KMS-11 (cell line): ENCODE data around the gene RHBDD2.
"Not testable (repeated sequence)": the region's sequence is repeated elsewhere in the genome, so short reads cannot be mapped to it uniquely, and the experiment has no call there.

Source experiments
- H2AFZ ChIP-seq: fragments of 200-600 bp; sonication (generic); 2 replicates; pipeline ENCODE4 v1.6.1; 2016; ENCODE audit warnings: antibody characterized with exemption, mixed run types, low read depth
- H3K27ac ChIP-seq: fragments of 200-600 bp; sonication (generic); 2 replicates; pipeline ENCODE4 v1.6.1; 2016; ENCODE audit warnings: mild to moderate bottlenecking, mixed run types
- H3K27me3 ChIP-seq: fragments of 200-600 bp; sonication (generic); 2 replicates; pipeline ENCODE4 v1.6.1; 2017; ENCODE audit warnings: mild to moderate bottlenecking, low read depth, mixed run types, moderate library complexity; ENCODE audit not compliant: insufficient read depth
- H3K36me3 ChIP-seq: fragments of 200-600 bp; sonication (generic); 2 replicates; pipeline ENCODE4 v1.6.1; 2017; ENCODE audit warnings: mild to moderate bottlenecking, mixed run types; ENCODE audit not compliant: insufficient read depth
- H3K4me1 ChIP-seq: fragments of 200-600 bp; sonication (generic); 2 replicates; pipeline ENCODE4 v1.6.1; 2016; ENCODE audit warnings: mild to moderate bottlenecking, low read depth, mixed run types; ENCODE audit not compliant: poor library complexity, severe bottlenecking
- H3K4me2 ChIP-seq: fragments of 200-600 bp; sonication (generic); 2 replicates; pipeline ENCODE4 v1.7.0; 2016; ENCODE audit warnings: mild to moderate bottlenecking, mixed run types
- H3K4me3 ChIP-seq: fragments of 200-600 bp; sonication (generic); IDR thresholded peaks from 2 replicates; pipeline ENCODE4 v1.6.1; 2017; ENCODE audit warnings: low read depth, low read length, mixed read lengths; ENCODE audit not compliant: insufficient read depth
- H3K79me2 ChIP-seq: fragments of 200-600 bp; sonication (generic); 2 replicates; pipeline ENCODE4 v1.6.1; 2016; ENCODE audit warnings: low read depth, mixed run types; ENCODE audit not compliant: insufficient read depth
- H3K9ac ChIP-seq: fragments of 200-600 bp; sonication (generic); 2 replicates; pipeline ENCODE4 v1.6.1; 2016; ENCODE audit warnings: mild to moderate bottlenecking, mixed run types
- H4K20me1 ChIP-seq: fragments of 200-600 bp; sonication (generic); 2 replicates; pipeline ENCODE4 v1.6.1; 2016; ENCODE audit warnings: mild to moderate bottlenecking, mixed run types; ENCODE audit not compliant: insufficient read depth
- TF ChIP-seq, protein P1 (sequence below): fragments of 200-600 bp; sonication (generic); conservative IDR thresholded peaks from 2 replicates; pipeline ENCODE4 v1.6.1; 2017; ENCODE audit warnings: low read depth, mild to moderate bottlenecking, antibody characterized with exemption, low read length, moderate library complexity, mixed read lengths

RHBDD2 gene

DNA sequence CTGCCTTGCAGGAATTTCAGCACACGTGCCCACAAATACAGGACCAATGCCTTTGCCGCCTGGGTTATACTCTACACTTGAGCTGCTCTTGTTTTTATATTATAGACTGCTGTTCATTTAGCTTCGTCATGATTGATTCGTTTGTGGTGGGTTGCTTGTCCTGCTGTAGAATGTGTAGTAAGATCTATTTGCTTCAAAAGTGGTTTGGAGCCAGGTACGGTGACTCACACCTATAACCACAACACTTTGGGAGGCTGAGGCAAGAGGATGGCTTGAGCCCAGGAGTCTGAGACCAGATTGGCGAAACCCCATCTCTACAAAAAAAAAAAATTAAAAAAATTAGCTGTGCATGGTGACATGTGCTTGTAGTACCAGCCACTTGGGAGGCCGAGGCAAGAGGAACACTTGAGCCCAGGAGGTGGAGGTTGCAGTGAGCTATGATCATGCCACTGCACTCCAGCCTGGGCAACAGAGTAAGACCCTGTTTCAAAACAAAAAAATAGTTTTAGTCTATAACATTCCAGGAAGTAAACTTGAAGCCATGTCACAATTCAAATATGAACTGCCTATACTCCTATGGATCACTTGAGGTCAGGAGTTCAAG is 9.0 kb upstream of the RHBDD2 start:
- no peak overlapping the region for H3K27ac ChIP-seq
- H3K27me3 ChIP-seq = no peaks in the 10 kb centered on the region
- no peak overlapping the region for H3K4me3 ChIP-seq
- H3K36me3 ChIP-seq = no peaks in the 10 kb centered on the region
- peaks cover 82% of the 10 kb centered on the region for H3K4me1 ChIP-seq
- TF ChIP-seq, protein P1, sequence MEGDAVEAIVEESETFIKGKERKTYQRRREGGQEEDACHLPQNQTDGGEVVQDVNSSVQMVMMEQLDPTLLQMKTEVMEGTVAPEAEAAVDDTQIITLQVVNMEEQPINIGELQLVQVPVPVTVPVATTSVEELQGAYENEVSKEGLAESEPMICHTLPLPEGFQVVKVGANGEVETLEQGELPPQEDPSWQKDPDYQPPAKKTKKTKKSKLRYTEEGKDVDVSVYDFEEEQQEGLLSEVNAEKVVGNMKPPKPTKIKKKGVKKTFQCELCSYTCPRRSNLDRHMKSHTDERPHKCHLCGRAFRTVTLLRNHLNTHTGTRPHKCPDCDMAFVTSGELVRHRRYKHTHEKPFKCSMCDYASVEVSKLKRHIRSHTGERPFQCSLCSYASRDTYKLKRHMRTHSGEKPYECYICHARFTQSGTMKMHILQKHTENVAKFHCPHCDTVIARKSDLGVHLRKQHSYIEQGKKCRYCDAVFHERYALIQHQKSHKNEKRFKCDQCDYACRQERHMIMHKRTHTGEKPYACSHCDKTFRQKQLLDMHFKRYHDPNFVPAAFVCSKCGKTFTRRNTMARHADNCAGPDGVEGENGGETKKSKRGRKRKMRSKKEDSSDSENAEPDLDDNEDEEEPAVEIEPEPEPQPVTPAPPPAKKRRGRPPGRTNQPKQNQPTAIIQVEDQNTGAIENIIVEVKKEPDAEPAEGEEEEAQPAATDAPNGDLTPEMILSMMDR = no peak
- H4K20me1 ChIP-seq = no peaks in the 10 kb centered on the region
- no peak overlapping the region for H3K4me2 ChIP-seq
- H2AFZ ChIP-seq = no peak overlapping the region
- H3K79me2 ChIP-seq = no peaks in the 10 kb centered on the region
- no peak overlapping the region for H3K9ac ChIP-seq

DNA sequence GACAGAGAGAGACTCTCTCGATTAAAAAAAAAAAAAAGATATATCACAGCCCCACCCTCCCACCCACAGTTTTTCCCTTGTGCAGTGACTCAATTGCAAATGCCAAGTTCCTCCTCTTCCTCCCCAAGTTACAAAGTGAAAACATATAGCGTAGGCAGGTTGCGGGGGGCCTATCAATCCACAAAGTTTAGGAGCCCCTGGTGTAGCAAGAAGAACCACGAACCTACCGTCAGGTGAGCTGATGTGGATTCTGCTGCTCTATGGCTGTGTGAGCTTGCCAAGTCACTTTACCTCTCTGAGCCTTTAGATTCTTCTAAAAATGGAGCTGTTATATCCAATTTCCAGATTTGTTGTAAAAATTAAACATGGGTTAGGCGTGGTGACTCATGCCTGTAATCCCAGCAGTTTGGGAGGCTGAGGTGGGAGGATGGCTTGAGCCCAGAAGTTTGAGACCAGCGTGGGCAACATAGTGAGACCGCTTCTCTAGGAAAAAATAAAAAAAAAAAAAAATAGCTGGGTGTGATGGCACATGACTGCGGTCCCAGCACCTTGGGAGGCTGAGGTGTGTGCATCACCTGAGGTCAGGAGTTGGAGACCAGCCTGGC is 8.2 kb upstream of the RHBDD2 start:
- TF ChIP-seq, protein P1 = no peak
- H3K27me3 ChIP-seq = no peaks in the 10 kb centered on the region
- no peak overlapping the region for H2AFZ ChIP-seq
- H3K4me1 ChIP-seq = peaks cover 87% of the 10 kb centered on the region
- H3K4me2 ChIP-seq = no peak overlapping the region
- no peak overlapping the region for H3K27ac ChIP-seq
- no peaks in the 10 kb centered on the region for H3K79me2 ChIP-seq
- H4K20me1 ChIP-seq = no peaks in the 10 kb centered on the region
- H3K36me3 ChIP-seq = no peaks in the 10 kb centered on the region
- no peak overlapping the region for H3K4me3 ChIP-seq
- no peak overlapping the region for H3K9ac ChIP-seq

DNA sequence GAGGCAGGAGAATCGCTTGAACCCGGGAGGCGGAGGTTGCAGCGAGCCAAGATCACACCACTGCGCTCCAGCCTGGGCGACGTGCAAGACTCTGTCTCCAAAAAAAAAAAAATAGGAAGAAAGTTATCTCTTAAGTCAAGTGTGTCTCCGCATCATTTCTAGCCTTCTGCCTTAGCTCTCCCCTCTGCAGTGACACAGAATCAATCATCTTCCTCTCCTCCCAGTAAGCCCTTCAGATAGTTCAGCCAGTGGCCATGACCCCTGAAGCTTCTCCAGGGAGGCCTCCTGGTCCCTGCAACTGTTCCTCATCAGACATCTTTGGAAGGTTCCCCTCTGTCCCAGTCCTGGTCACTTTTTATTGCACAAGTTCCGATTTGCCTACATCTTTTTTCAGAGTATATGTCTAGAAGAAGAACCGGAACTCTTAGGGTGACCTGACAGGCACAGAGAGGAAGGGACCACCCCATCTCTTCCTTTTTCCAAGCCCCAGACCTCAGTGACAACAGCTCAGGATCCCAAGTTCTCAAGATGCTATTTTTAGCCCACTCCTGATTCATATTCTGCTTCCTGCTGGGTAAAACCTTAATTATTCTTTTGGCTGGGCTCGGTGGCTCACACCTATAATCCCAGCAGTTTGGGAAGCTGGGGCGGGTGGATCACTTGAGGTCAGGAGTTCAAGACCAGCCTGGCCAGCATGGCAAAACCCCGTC is 6.6 kb upstream of the RHBDD2 start:
- Histone ChIP-seq H3K4me3 (no peak overlapping the region), H3K36me3 (no peaks in the 10 kb centered on the region), H3K9ac (no peak overlapping the region), H3K4me2 (no peak overlapping the region), H2AFZ (no peak overlapping the region), H3K79me2 (no peaks in the 10 kb centered on the region), H4K20me1 (no peaks in the 10 kb centered on the region), H3K27me3 (no peaks in the 10 kb centered on the region), H3K4me1 (peaks cover 86% of the 10 kb centered on the region), H3K27ac (no peak overlapping the region)
- TF ChIP-seq, protein P1 = no peak

DNA sequence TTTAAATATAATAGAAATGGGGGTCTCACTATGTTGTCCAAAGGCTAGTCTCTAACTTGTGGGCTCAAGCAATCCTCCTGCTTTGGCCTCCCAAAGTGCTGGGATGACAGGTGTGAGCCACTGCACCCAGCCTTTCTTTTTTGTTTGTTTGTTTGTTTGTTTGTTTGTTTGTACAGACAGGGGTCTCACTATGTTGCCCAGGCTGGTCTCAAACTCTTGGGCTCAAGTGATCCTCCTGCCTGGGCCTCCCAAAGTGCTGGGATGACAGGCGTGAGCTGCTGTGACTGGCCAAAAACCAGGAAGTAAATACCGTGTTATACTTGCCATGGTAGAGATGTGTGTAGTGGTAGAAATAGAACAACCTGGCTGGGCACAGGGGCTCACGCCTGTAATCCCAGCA is 4.7 kb upstream of the RHBDD2 start:
- H3K9ac ChIP-seq, H3K36me3 ChIP-seq, H2AFZ ChIP-seq, H3K4me3 ChIP-seq, H3K79me2 ChIP-seq, H3K27me3 ChIP-seq, H3K4me2 ChIP-seq, H3K27ac ChIP-seq, H4K20me1 ChIP-seq: not testable (repeated sequence)
- H3K4me1 ChIP-seq = peaks cover 81% of the 10 kb centered on the region
